ENCODE measurements around the gene BCKDHA.

GRCh38 chr19:41428481-41428859, 30.9 kb downstream of the BCKDHA start:
- no peak for TF ChIP-seq CTCF (IDR thresholded peaks at IDR 0.05; ENCODE audit: low read length)
- no peak for TF ChIP-seq EZH2 (optimal IDR thresholded peaks at IDR 0.05; ENCODE audit: low read depth, low read length)
- TF ChIP-seq EZH2phosphoT487 (IDR thresholded peaks at IDR 0.05; ENCODE audit: low read length), result no peak

Measured in MM.1S (cell line).